ENCODE data around the gene KRTAP4-3. TPM values are rescaled to one million over a fixed set of nuclear protein-coding genes. Genes with fewer than 3 reads are reported as not detected.
"Not testable (repeated sequence)": the region's sequence is repeated elsewhere in the genome, so short reads cannot be mapped to it uniquely, and the experiment has no call there.

The KRTAP4-3 gene
- polyA plus RNA-seq (ENCODE audit: insufficient read length in 4 of 4) = not detected

- DNase-seq (ENCODE audit: low read depth in 4 of 4, low spot score in 2 of 4) = no peak
Observed at GRCh38 chr17:41168121-41168520, at the start of gene KRTAP4-3. KRTAP4-3 (minus strand) TSS chr17:41168221; CDS start chr17:41168172, 49 bp downstream.

- no peak for DNase-seq (ENCODE audit: low read depth in 4 of 4, low spot score in 2 of 4)
Observed at GRCh38 chr17:41215681-41216080, 47.7 kb upstream of the KRTAP4-3 start.

- no peak for DNase-seq (ENCODE audit: low read depth in 4 of 4, low spot score in 2 of 4)
Observed at GRCh38 chr17:41212524-41213169, 44.6 kb upstream of the KRTAP4-3 start.

- DNase-seq (ENCODE audit: low read depth in 4 of 4, low spot score in 2 of 4) = no peak
Observed at GRCh38 chr17:41211845-41212466, 43.9 kb upstream of the KRTAP4-3 start.

- DNase-seq (ENCODE audit: low read depth in 4 of 4, low spot score in 2 of 4) = no peak
Observed at GRCh38 chr17:41199421-41200078, 31.5 kb upstream of the KRTAP4-3 start.

GRCh38 chr17:41196068-41196467 lies 28.0 kb upstream of the KRTAP4-3 start:
- DNase-seq (ENCODE audit: low read depth in 4 of 4, low spot score in 2 of 4) = no peak

- DNase-seq (ENCODE audit: low read depth in 4 of 4, low spot score in 2 of 4) = no peak
Observed at GRCh38 chr17:41190328-41190727, 22.3 kb upstream of the KRTAP4-3 start.

- DNase-seq (ENCODE audit: low read depth in 4 of 4, low spot score in 2 of 4) = not testable (repeated sequence)
Observed at GRCh38 chr17:41189837-41190318, 21.9 kb upstream of the KRTAP4-3 start, which contains the start of gene KRTAP9-1. KRTAP9-1 (plus strand) TSS chr17:41189887; CDS start chr17:41189887, 0 bp downstream.

GRCh38 chr17:41186872-41187271 lies 18.9 kb upstream of the KRTAP4-3 start:
- DNase-seq (ENCODE audit: low read depth in 4 of 4, low spot score in 2 of 4) = no peak

- DNase-seq (ENCODE audit: low read depth in 4 of 4, low spot score in 2 of 4) = no peak
Observed at GRCh38 chr17:41185001-41185400, 17.0 kb upstream of the KRTAP4-3 start.

GRCh38 chr17:41184480-41184961 lies 16.5 kb upstream of the KRTAP4-3 start, which contains the start of gene KRTAP4-1:
KRTAP4-1 (minus strand) TSS chr17:41184911; CDS start chr17:41184854, 57 bp downstream.
- DNase-seq (ENCODE audit: low read depth in 4 of 4, low spot score in 2 of 4) = no peak

- no peak for DNase-seq (ENCODE audit: low read depth in 4 of 4, low spot score in 2 of 4)
Observed at GRCh38 chr17:41178843-41179616, 11.0 kb upstream of the KRTAP4-3 start.

- no peak for DNase-seq (ENCODE audit: low read depth in 4 of 4, low spot score in 2 of 4)
Observed at GRCh38 chr17:41178341-41178740, 10.3 kb upstream of the KRTAP4-3 start.

GRCh38 chr17:41177727-41178271 lies 9.8 kb upstream of the KRTAP4-3 start, which contains the start of gene KRTAP4-2:
KRTAP4-2 (minus strand) TSS chr17:41178221; CDS start chr17:41178164, 57 bp downstream.
- no peak for DNase-seq (ENCODE audit: low read depth in 4 of 4, low spot score in 2 of 4)

GRCh38 chr17:41176744-41177387 lies 8.8 kb upstream of the KRTAP4-3 start:
- DNase-seq (ENCODE audit: low read depth in 4 of 4, low spot score in 2 of 4) = no peak

- no peak for DNase-seq (ENCODE audit: low read depth in 4 of 4, low spot score in 2 of 4)
Observed at GRCh38 chr17:41171886-41172285, 3.9 kb upstream of the KRTAP4-3 start.

GRCh38 chr17:41167561-41167960 lies 460 bp downstream of the KRTAP4-3 start:
- no peak for DNase-seq (ENCODE audit: low read depth in 4 of 4, low spot score in 2 of 4)

GRCh38 chr17:41163828-41164227 lies 4.2 kb downstream of the KRTAP4-3 start:
- DNase-seq (ENCODE audit: low read depth in 4 of 4, low spot score in 2 of 4) = no peak

- no peak for DNase-seq (ENCODE audit: low read depth in 4 of 4, low spot score in 2 of 4)
Observed at GRCh38 chr17:41160648-41161047, 7.4 kb downstream of the KRTAP4-3 start, which contains the start of gene KRTAP4-4. KRTAP4-4 (minus strand) TSS chr17:41160748; CDS start chr17:41160691, 57 bp downstream.
